ENCODE results near the gene TGFBR1. TPM values are rescaled to one million over a fixed set of nuclear protein-coding genes. Genes with fewer than 3 reads are reported as not detected.

Gene TGFBR1
- total and polyA plus RNA-seq, 8 donors = 5.2 to 119 (median 21.8) TPM

GRCh38 chr9:99121604-99122003, 16.7 kb downstream of the TGFBR1 start:
- H3K36me3 ChIP-seq = no peaks in the 10 kb centered on the region
- TF ChIP-seq, protein P1, sequence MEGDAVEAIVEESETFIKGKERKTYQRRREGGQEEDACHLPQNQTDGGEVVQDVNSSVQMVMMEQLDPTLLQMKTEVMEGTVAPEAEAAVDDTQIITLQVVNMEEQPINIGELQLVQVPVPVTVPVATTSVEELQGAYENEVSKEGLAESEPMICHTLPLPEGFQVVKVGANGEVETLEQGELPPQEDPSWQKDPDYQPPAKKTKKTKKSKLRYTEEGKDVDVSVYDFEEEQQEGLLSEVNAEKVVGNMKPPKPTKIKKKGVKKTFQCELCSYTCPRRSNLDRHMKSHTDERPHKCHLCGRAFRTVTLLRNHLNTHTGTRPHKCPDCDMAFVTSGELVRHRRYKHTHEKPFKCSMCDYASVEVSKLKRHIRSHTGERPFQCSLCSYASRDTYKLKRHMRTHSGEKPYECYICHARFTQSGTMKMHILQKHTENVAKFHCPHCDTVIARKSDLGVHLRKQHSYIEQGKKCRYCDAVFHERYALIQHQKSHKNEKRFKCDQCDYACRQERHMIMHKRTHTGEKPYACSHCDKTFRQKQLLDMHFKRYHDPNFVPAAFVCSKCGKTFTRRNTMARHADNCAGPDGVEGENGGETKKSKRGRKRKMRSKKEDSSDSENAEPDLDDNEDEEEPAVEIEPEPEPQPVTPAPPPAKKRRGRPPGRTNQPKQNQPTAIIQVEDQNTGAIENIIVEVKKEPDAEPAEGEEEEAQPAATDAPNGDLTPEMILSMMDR (IDR thresholded peaks at IDR 0.05) = no peak
- TF ChIP-seq EP300 (IDR thresholded peaks at IDR 0.05) (no peak), POLR2AphosphoS5 (IDR thresholded peaks at IDR 0.05) (no peak)
- peaks cover 0 to 74% (median 32%) of the 10 kb centered on the region in 4 donors for H3K4me1 ChIP-seq
- no peaks in the 10 kb centered on the region for H3K9me3 ChIP-seq
- 74 to 97% (median 90%) methylated on average over 1 of the region's 1 CpG for WGBS, 5 donors
- H3K4me3 ChIP-seq = no peak overlapping the region
- intact Hi-C loops (cut with DNase I; ENCODE audit: low total_unique reads) = no loop called here
- no peak overlapping the region for H3K27ac ChIP-seq
- H3K27me3 ChIP-seq = no peaks in the 10 kb centered on the region
- DNase-seq = no peak

DNA sequence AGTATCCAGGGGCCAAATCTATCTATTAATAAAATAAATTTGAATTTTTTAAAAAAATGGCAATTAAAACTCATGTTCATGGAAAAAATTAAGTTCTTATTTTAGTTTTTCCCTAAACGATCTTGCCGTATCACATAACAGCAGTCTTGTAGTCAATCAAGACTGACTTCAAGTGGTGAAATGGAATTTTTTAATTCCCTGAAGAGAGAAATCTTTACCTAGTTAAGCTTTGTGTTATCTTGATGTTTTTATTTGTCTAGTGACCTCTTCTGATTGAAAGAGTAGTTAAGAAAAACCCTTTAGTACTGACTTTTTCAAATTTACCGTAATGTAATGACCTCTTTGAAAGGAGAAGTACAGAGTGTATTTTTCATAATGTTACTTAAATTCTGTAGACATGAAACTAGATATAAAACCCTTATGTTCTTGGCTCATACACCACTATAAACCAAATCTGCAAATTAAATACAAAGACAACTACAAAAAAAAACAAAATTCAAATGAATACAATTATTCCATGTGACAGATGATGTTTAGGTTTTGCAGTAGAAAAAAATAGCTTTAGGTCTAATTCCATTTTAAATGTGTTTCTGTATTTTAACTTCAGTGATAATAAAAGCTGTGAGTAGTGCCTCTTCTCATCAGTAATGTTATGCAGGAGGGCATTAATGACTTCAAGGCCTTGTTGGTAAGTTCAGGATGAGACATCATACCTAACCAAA, 19.8 kb downstream of the TGFBR1 start:
- 87 to 96% (median 93%) methylated on average over 3 of the region's 3 CpGs for WGBS, 5 donors
- intact Hi-C loops (cut with DNase I; ENCODE audit: low total_unique reads) = no loop called here
- no peaks in the 10 kb centered on the region for H3K27me3 ChIP-seq
- no peak for DNase-seq
- no peaks in the 10 kb centered on the region for H3K9me3 ChIP-seq
- no peak overlapping the region for H3K27ac ChIP-seq
- TF ChIP-seq POLR2AphosphoS5 (IDR thresholded peaks at IDR 0.05) = no peak
- TF ChIP-seq, protein P1 (IDR thresholded peaks at IDR 0.05) = no peak
- TF ChIP-seq POLR2A (IDR thresholded peaks at IDR 0.05) = no peak
- no peak for TF ChIP-seq EP300 (IDR thresholded peaks at IDR 0.05)
- H3K4me1 ChIP-seq = peaks cover 0 to 77% (median 35%) of the 10 kb centered on the region in 4 donors
- H3K4me3 ChIP-seq = no peak overlapping the region
- peaks cover 0 to 5% (median 0%) of the 10 kb centered on the region in 4 donors for H3K36me3 ChIP-seq

GRCh38 chr9:99125446-99125845, 20.5 kb downstream of the TGFBR1 start:
- no peak for DNase-seq
- Histone ChIP-seq H3K27ac (no peak overlapping the region), H3K27me3 (no peaks in the 10 kb centered on the region), H3K36me3 (peaks cover 0 to 5% (median 0%) of the 10 kb centered on the region in 4 donors), H3K9me3 (no peaks in the 10 kb centered on the region), H3K4me3 (no peak overlapping the region), H3K4me1 (peaks cover 0 to 74% (median 31%) of the 10 kb centered on the region in 4 donors)
- WGBS, 5 donors = 86 to 95% (median 90%) methylated on average over 1 of the region's 1 CpG
- intact Hi-C loops (cut with DNase I; ENCODE audit: low total_unique reads) = no loop called here
- TF ChIP-seq POLR2A (IDR thresholded peaks at IDR 0.05) = no peak
- no peak for TF ChIP-seq EP300 (IDR thresholded peaks at IDR 0.05)
- TF ChIP-seq POLR2AphosphoS5 (IDR thresholded peaks at IDR 0.05) = no peak
- TF ChIP-seq, protein P1 (IDR thresholded peaks at IDR 0.05) = no peak

DNA sequence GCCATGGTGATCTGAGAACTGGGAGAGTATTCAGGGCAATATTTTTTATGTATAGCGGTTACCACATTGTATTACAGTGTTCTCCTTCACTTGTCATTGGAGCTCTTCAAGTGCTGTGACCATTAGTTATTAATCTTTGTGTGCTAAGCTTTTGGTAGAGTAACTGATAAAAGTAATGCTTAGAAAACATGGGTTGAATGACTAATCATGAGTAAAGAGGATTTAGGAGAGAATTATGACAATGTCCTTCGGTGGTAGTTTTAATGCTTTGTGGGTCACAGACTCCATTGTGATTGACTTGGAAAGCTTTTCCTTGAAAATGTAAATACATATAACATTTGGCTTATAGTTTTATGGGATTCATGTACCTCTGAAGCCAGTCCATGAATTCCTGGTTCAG, 21.4 kb downstream of the TGFBR1 start:
- H3K27ac ChIP-seq = no peak overlapping the region
- H3K9me3 ChIP-seq = no peaks in the 10 kb centered on the region
- H3K27me3 ChIP-seq = no peaks in the 10 kb centered on the region
- 75 to 88% (median 81%) methylated on average over 2 of the region's 2 CpGs for WGBS, 5 donors
- no peak for TF ChIP-seq POLR2A (IDR thresholded peaks at IDR 0.05)
- no peak overlapping the region for H3K4me3 ChIP-seq
- DNase-seq = no peak
- peaks cover 0 to 5% (median 0%) of the 10 kb centered on the region in 4 donors for H3K36me3 ChIP-seq
- intact Hi-C loops (cut with DNase I; ENCODE audit: low total_unique reads) = no loop called here
- H3K4me1 ChIP-seq = peaks cover 0 to 67% (median 30%) of the 10 kb centered on the region in 4 donors
